H1 (cell line): Measurements from ENCODE around the gene PBLD. TPM values are rescaled to one million over a fixed set of nuclear protein-coding genes. Genes with fewer than 3 reads are reported as not detected.

Source experiments
- CTCF ChIA-PET: fragments of 300-600 bp; sonication (Branson Sonifier 250); formaldehyde crosslinking; loops from one replicate; lab custom pipeline; 2021; ENCODE audit not compliant: partially characterized antibody; lab: Charles Lee
- POLR2A ChIA-PET: fragments of 300-600 bp; sonication (Branson Sonifier 250); formaldehyde crosslinking; loops from one replicate; lab custom pipeline; 2021; ENCODE audit warnings: inconsistent platforms; ENCODE audit not compliant: partially characterized antibody; lab: Charles Lee
- DNase-seq, 2 experiments: peaks; one replicate each; pipeline versions ENCODE4 v3.0.0 to v3.0.0-alpha.2; 2010 to 2022; ENCODE audit warnings: low spot score in 2 of 2, low read depth in 1 of 2, mixed read lengths in 1 of 2
- FAIRE-seq: peaks from 2 replicates; lab custom pipeline; 2011; peaks lifted over from hg19 to GRCh38; lab: Jason Lieb, UNC
- H2AFZ ChIP-seq: 2 replicates; pipeline ENCODE4 v1.8.1; 2012; ENCODE audit warnings: low read length, inconsistent platforms
- H2AK5ac ChIP-seq: 2 replicates; pipeline ENCODE4 v1.6.1; 2013; ENCODE audit warnings: low read depth, low read length
- H2BK120ac ChIP-seq: replicated peaks from 2 replicates; pipeline ENCODE3; 2013; ENCODE audit warnings: low read depth, low read length, inconsistent platforms
- H2BK12ac ChIP-seq: 2 replicates; pipeline ENCODE4 v1.6.1; 2013; ENCODE audit warnings: low read depth, low read length
- H2BK15ac ChIP-seq: 2 replicates; pipeline ENCODE4 v1.6.1; 2013; ENCODE audit warnings: low read length
- H2BK20ac ChIP-seq: 2 replicates; pipeline ENCODE4 v1.6.1; 2013; ENCODE audit warnings: low read length
- H2BK5ac ChIP-seq: 2 replicates; pipeline ENCODE4 v1.6.1; 2013; ENCODE audit warnings: low read depth, low read length
- H3K14ac ChIP-seq: 2 replicates; pipeline ENCODE4 v1.6.1; 2013; ENCODE audit warnings: inconsistent platforms; ENCODE audit not compliant: insufficient read length
- H3K18ac ChIP-seq: 2 replicates; pipeline ENCODE4 v1.6.1; 2013; ENCODE audit warnings: low read length; ENCODE audit errors: extremely low read depth
- H3K23ac ChIP-seq: 2 replicates; pipeline ENCODE4 v1.6.1; 2013; ENCODE audit warnings: inconsistent platforms; ENCODE audit not compliant: insufficient read length
- H3K23me2 ChIP-seq: 2 replicates; pipeline ENCODE4 v1.6.1; 2013; ENCODE audit warnings: low read depth, low read length
- H3K27ac ChIP-seq: 2 replicates; pipeline ENCODE4 v1.6.1; 2011; ENCODE audit warnings: low read depth, low read length, inconsistent platforms
- H3K27me3 ChIP-seq, 4 experiments: replicated peaks in 1 of 4; 1 replicate in 1 of 4; 2 replicates in 3 of 4; pipeline versions ENCODE4 v1.6.1 to v1.8.1; 2011 to 2013; ENCODE audit warnings: low read length in 3 of 4, mild to moderate bottlenecking in 3 of 4, inconsistent platforms in 2 of 4, mixed read lengths in 2 of 4, moderate library complexity in 1 of 4; ENCODE audit not compliant: control insufficient read depth in 3 of 4, insufficient read depth in 3 of 4; ENCODE audit errors: extremely low read depth in 1 of 4
- H3K36me3 ChIP-seq, 4 experiments: 2 replicates each; pipeline versions ENCODE4 v1.6.1 to v1.8.1; 2011 to 2013; ENCODE audit warnings: mild to moderate bottlenecking in 4 of 4, low read length in 3 of 4, moderate library complexity in 2 of 4, control low read depth in 1 of 4, inconsistent platforms in 1 of 4; ENCODE audit not compliant: insufficient read depth in 4 of 4, control insufficient read depth in 2 of 4
- H3K4ac ChIP-seq: replicated peaks from 2 replicates; pipeline ENCODE3; 2013; ENCODE audit warnings: low read length, low read depth, mixed read lengths, inconsistent platforms; ENCODE audit not compliant: insufficient read length
- H3K4me1 ChIP-seq, 4 experiments: replicated peaks in 1 of 4; 1 replicate in 1 of 4; 2 replicates in 3 of 4; pipeline versions ENCODE4 v1.6.1 to v1.8.1; 2011 to 2013; ENCODE audit warnings: low read length in 3 of 4, inconsistent platforms in 2 of 4, mixed read lengths in 1 of 4; ENCODE audit not compliant: insufficient read depth in 4 of 4, control insufficient read depth in 3 of 4
- H3K4me2 ChIP-seq, 2 experiments: 2 replicates each; pipeline versions ENCODE4 v1.6.1 to v1.8.1; 2011 to 2013; ENCODE audit warnings: low read depth in 2 of 2, low read length in 2 of 2, control low read depth in 1 of 2, inconsistent platforms in 1 of 2, mild to moderate bottlenecking in 1 of 2; ENCODE audit not compliant: insufficient read depth in 1 of 2
- H3K4me3 ChIP-seq, 4 experiments: fragments of 200-600, 300-600 bp in 1 of 4; sonication (generic), shearing (Covaris generic), sonication (Bioruptor Twin) in 1 of 4; 2 replicates each; pipeline versions ENCODE4 v1.5.1 to v1.8.1; 2011 to 2016; ENCODE audit warnings: low read length in 4 of 4, low read depth in 3 of 4, control low read depth in 2 of 4, inconsistent platforms in 2 of 4, mild to moderate bottlenecking in 2 of 4, mixed read lengths in 1 of 4, moderate library complexity in 1 of 4; ENCODE audit not compliant: insufficient read depth in 2 of 4; ENCODE audit errors: extremely low read depth in 1 of 4
- H3K56ac ChIP-seq: replicated peaks from 2 replicates; pipeline ENCODE3; 2013; ENCODE audit warnings: low read depth, mild to moderate bottlenecking, mixed read lengths, low read length, inconsistent platforms; ENCODE audit not compliant: insufficient read length
- H3K79me1 ChIP-seq: 2 replicates; pipeline ENCODE4 v1.6.1; 2013; ENCODE audit warnings: low read depth, low read length, control low read depth
- H3K79me2 ChIP-seq, 2 experiments: 2 replicates each; pipeline versions ENCODE4 v1.6.1 to v1.8.1; 2012 to 2013; ENCODE audit warnings: low read length in 2 of 2, mild to moderate bottlenecking in 2 of 2, inconsistent platforms in 1 of 2; ENCODE audit not compliant: insufficient read depth in 2 of 2, control insufficient read depth in 1 of 2
- H3K9ac ChIP-seq, 4 experiments: replicated peaks in 1 of 4; 1 replicate in 1 of 4; 2 replicates in 3 of 4; pipeline versions ENCODE4 v1.6.1 to v1.8.1; 2011 to 2013; ENCODE audit warnings: low read depth in 3 of 4, low read length in 3 of 4, control low read depth in 2 of 4, mild to moderate bottlenecking in 2 of 4, moderate library complexity in 2 of 4, inconsistent platforms in 1 of 4; ENCODE audit errors: extremely low read depth in 1 of 4
- H3K9me3 ChIP-seq, 2 experiments: 2 replicates each; pipeline versions ENCODE4 v1.6.1 to v1.8.1; 2012 to 2013; ENCODE audit warnings: mild to moderate bottlenecking in 2 of 2, moderate library complexity in 2 of 2, control low read depth in 1 of 2, inconsistent platforms in 1 of 2, low read depth in 1 of 2, low read length in 1 of 2, mixed read lengths in 1 of 2; ENCODE audit not compliant: insufficient read depth in 2 of 2
- H4K20me1 ChIP-seq, 2 experiments: replicated peaks in 1 of 2; 2 replicates each; pipeline versions ENCODE3 to v1.8.1; 2011 to 2013; ENCODE audit warnings: inconsistent platforms in 2 of 2, low read length in 2 of 2, mild to moderate bottlenecking in 1 of 2; ENCODE audit not compliant: insufficient read depth in 2 of 2, control insufficient read depth in 1 of 2
- H4K5ac ChIP-seq: 2 replicates; pipeline ENCODE4 v1.6.1; 2013; ENCODE audit warnings: low read length, low read depth, mixed read lengths, inconsistent platforms; ENCODE audit not compliant: insufficient read length
- H4K8ac ChIP-seq: 2 replicates; pipeline ENCODE4 v1.8.0; 2013; ENCODE audit warnings: mild to moderate bottlenecking, moderate library complexity, low read length, inconsistent platforms; ENCODE audit not compliant: insufficient read depth; ENCODE audit errors: extremely low read depth
- H4K91ac ChIP-seq: replicated peaks from 2 replicates; pipeline ENCODE3; 2013; ENCODE audit warnings: low read length, mixed read lengths, inconsistent platforms; ENCODE audit not compliant: insufficient read length
- BCL11A ChIP-seq, 2 experiments: IDR thresholded peaks; one replicate each; pipeline ENCODE4 v1.6.1; 2011; ENCODE audit warnings: low read depth in 2 of 2, low read length in 2 of 2, mild to moderate bottlenecking in 2 of 2
- EZH2 ChIP-seq: fragments of 200-600 bp; sonication (generic); IDR thresholded peaks from 2 replicates; pipeline ENCODE4 v1.7.1; 2012; ENCODE audit warnings: low read depth, mild to moderate bottlenecking, moderate library complexity, low read length, inconsistent platforms; ENCODE audit not compliant: severe bottlenecking
- GABPA ChIP-seq: IDR thresholded peaks from 2 replicates; pipeline ENCODE4 v1.6.1; 2011; ENCODE audit warnings: mild to moderate bottlenecking, low read length, moderate library complexity, borderline replicate concordance; ENCODE audit not compliant: insufficient read depth
- POLR2A ChIP-seq, 2 experiments: IDR thresholded peaks; 1 replicate in 1 of 2; 2 replicates in 1 of 2; pipeline ENCODE4 v1.6.1; 2011; ENCODE audit warnings: low read depth in 2 of 2, low read length in 2 of 2, mild to moderate bottlenecking in 2 of 2; ENCODE audit errors: control extremely low read depth in 1 of 2
- POLR2AphosphoS5 ChIP-seq: IDR thresholded peaks from 2 replicates; pipeline ENCODE4 v1.6.1; 2011; ENCODE audit warnings: low read depth, low read length
- RAD21 ChIP-seq, 2 experiments: IDR thresholded peaks in 1 of 2; conservative IDR thresholded peaks in 1 of 2; 2 replicates each; pipeline ENCODE4 v1.6.1; 2011; ENCODE audit warnings: low read depth in 2 of 2, low read length in 2 of 2, improper control_type of control experiment in 1 of 2, inconsistent platforms in 1 of 2, mild to moderate bottlenecking in 1 of 2, moderate library complexity in 1 of 2
- SP1 ChIP-seq: IDR thresholded peaks from 2 replicates; pipeline ENCODE4 v1.6.1; 2011; ENCODE audit warnings: low read depth, low read length
- TAF1 ChIP-seq: IDR thresholded peaks from 2 replicates; pipeline ENCODE4 v1.6.1; 2011; ENCODE audit warnings: mild to moderate bottlenecking, low read depth, low read length
- WGBS, 2 experiments: shearing (Covaris generic) in 1 of 2; methylation state at CpG; one replicate each; pipeline versions ENCODE4 v1.1.6 to v1.1.7; 2013 to 2015; ENCODE audit warnings: low lambda C conversion rate in 2 of 2, mixed read lengths in 2 of 2, inconsistent platforms in 1 of 2, low coverage in 1 of 2, missing lambda C conversion rate in 1 of 2; ENCODE audit not compliant: insufficient replicate concordance in 2 of 2, insufficient coverage in 1 of 2, insufficient read length in 1 of 2; ENCODE audit errors: extremely low coverage in 1 of 2, missing lambda C conversion rate in 1 of 2; 5-methylcytosine and 5-hydroxymethylcytosine counted together
- polyA plus RNA-seq, 7 experiments: library from polyadenylated mRNA; depleted of rRNA in 3 of 7; stranded (reverse) in 5 of 7; unstranded in 2 of 7; fragments of >200 nt in 5 of 7; fragments of 200-250 nt in 2 of 7; gene quantifications; 1 replicate in 5 of 7; 2 replicates in 1 of 7; 4 replicates in 1 of 7; pipeline versions ENCODE4 v1.2.1 to v1.2.3, GENCODE V29; 2011 to 2013; ENCODE audit warnings: missing spikeins in 2 of 7, mixed read lengths in 2 of 7
- total RNA-seq: library from RNA; stranded (reverse); fragmentation: NEBNext Ultra II Directional; extraction: Animal tissue kit (Norgen Biotek cat#: 25700); gene quantifications from 2 replicates; pipeline ENCODE4 v1.2.1, GENCODE V29; 2021
- TF ChIP-seq, protein P1 (sequence below): IDR thresholded peaks from 2 replicates; pipeline ENCODE4 v1.6.1; 2011; ENCODE audit warnings: low read length, improper control_type of control experiment

The PBLD gene
- total and polyA plus RNA-seq, 2 of the 8 experiments (the other 6 are each of a cell fraction or from before 2014, with no cell fraction given) = 0.56 to 2.0 TPM

DNA sequence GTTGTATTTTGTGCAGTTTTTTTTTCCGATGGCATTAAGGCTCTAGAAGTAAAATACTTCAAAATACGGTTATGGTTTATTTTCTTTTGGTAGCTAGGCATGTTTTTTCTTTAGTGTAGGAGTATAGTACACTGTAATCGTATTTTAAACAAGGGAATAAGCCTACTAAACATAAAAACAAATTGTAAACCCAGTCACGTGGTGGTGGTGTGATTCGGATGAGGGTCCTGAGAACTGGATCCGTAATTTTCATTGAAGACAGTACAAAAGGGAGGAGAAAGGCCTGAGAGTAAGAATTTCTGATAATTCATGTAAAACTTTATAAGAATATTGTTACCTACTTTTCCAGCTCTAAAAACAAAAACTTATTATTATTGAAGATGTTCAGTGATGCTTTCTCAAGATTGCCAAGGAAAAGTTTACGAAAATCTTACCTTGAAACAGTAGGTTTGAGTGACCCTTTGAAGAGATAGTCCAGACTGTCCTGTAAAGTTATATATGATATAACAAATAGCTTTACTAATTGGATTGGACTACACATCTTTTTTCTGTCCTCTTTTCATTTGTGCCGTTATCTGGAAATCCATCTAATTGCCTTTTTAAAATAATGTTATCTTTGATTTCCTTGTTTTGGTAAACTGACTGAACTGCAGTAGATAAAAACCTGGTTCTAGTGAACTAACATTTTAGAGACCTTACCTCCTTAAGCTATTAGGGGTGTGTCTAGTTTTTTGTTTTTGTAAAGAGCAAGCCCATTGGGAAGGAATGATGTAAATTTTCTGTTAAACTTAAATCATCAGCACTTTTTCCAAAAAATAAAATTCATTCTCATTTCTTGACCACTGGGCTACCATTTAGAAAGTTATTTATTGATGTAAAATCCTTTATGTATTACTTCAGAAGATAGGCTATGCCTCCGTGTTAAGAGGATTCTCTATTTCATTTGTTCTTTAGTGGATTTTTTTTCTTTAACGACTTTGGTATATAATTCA is 1.0 kb upstream of the PBLD start:
- H2BK15ac ChIP-seq = no peak overlapping the region
- H3K36me3 ChIP-seq = peaks cover 3 to 32% (median 6%) of the 10 kb centered on the region in 4 experiments; a peak in 7 of 8 replicates
- no peaks in the 10 kb centered on the region; the same call in 1 of the 2 replicates for H3K79me1 ChIP-seq
- CTCF ChIA-PET = interaction anchor here (0.6 to 1.6 kb wide), 6 partner anchors 10 to 144 kb away, joined by 3 to 5 read pairs (median 4); no protein-coding TSS in a partner anchor
- no peak overlapping the region for H3K4ac ChIP-seq
- H3K18ac ChIP-seq = no peak overlapping the region
- no peak overlapping the region for H2BK120ac ChIP-seq
- POLR2A ChIA-PET = interaction anchor here (0.9 to 6.7 kb wide), 32 partner anchors 9 to 622 kb away, joined by 3 to 141 read pairs (median 4); partner anchors contain the start of genes ATOH7, DDX21, DNA2 and RUFY2
- peaks cover 0 to 5% (median 4%) of the 10 kb centered on the region in 4 experiments; a peak in 4 of 7 replicates for H3K4me1 ChIP-seq
- H4K8ac ChIP-seq = no peak overlapping the region
- H2BK20ac ChIP-seq = no peak overlapping the region
- H4K20me1 ChIP-seq = peaks cover 24 to 29% of the 10 kb centered on the region in 2 experiments
- H2BK12ac ChIP-seq = no peak overlapping the region
- H4K91ac ChIP-seq = no peak overlapping the region
- 0 out of 2 replicates have a peak overlapping the region, but pooled peaks have one; percentile 99 for H3K27ac ChIP-seq
- H2BK5ac ChIP-seq = no peak overlapping the region
- peak overlapping the region; percentile 83 for H4K5ac ChIP-seq
- H3K4me3 ChIP-seq = peak overlapping the region; percentile 95 to 99 (median 98)
- H3K14ac ChIP-seq = no peak overlapping the region
- no peak overlapping the region for H3K23ac ChIP-seq
- H3K27me3 ChIP-seq = no peaks in the 10 kb centered on the region; a peak in 1 of 7 replicates
- H3K9me3 ChIP-seq = no peaks in the 10 kb centered on the region
- peak overlapping the region; percentile 66 to 100 (median 98); a peak in 6 of 7 replicates for H3K9ac ChIP-seq
- no peak overlapping the region for H3K56ac ChIP-seq
- H2AFZ ChIP-seq = no peak overlapping the region
- WGBS, 2 experiments = 16% methylated on average over 10 of the region's 10 CpGs; no CpG with 5 or more reads in 1 of the 2 experiments
- FAIRE-seq (no peak), DNase-seq (no peak)
- H3K4me2 ChIP-seq = peak overlapping the region; percentile 83 to 88
- H3K79me2 ChIP-seq = peaks cover 43 to 78% of the 10 kb centered on the region in 2 experiments
- H3K23me2 ChIP-seq = peaks cover 4% of the 10 kb centered on the region; the same call in 1 of the 2 replicates
- H2AK5ac ChIP-seq = no peak overlapping the region
- TF ChIP-seq SP1 (no peak), GABPA (no peak), POLR2A (IDR thresholded peaks at IDR 0.05; ENCODE audit: control extremely low read depth in 1 of 2, low read depth in 2 of 2, low read length in 2 of 2) (0 out of 3 replicates have a peak, but pooled peaks of 1 of the 2 experiments have one; percentile 4), EZH2 (no peak), POLR2AphosphoS5 (no peak), BCL11A (IDR thresholded peaks at IDR 0.05; ENCODE audit: low read depth in 2 of 2, low read length in 2 of 2) (no peak), TAF1 (no peak), RAD21 (IDR thresholded peaks at IDR 0.05 in 1 of 2, conservative IDR thresholded peaks at IDR 0.05 in 1 of 2; ENCODE audit: low read depth in 2 of 2, low read length in 2 of 2) (no peak)
- TF ChIP-seq, protein P1, sequence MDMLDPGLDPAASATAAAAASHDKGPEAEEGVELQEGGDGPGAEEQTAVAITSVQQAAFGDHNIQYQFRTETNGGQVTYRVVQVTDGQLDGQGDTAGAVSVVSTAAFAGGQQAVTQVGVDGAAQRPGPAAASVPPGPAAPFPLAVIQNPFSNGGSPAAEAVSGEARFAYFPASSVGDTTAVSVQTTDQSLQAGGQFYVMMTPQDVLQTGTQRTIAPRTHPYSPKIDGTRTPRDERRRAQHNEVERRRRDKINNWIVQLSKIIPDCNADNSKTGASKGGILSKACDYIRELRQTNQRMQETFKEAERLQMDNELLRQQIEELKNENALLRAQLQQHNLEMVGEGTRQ = peak; percentile 44
